Measurements from ENCODE around the gene RAD51B.

Gene RAD51B

GRCh38 chr14:68669603-68670358 is 850.2 kb downstream of the RAD51B start:
- DNase-seq = no peak

GRCh38 chr14:68670359-68670715 is 850.8 kb downstream of the RAD51B start:
- no peak for DNase-seq

- no peak for DNase-seq
Observed at GRCh38 chr14:68671909-68672308, 852.3 kb downstream of the RAD51B start.

GRCh38 chr14:68672609-68673285 is 853.2 kb downstream of the RAD51B start:
- no peak for DNase-seq

- DNase-seq = no peak
Observed at GRCh38 chr14:68673464-68673863, 853.9 kb downstream of the RAD51B start.

GRCh38 chr14:68674538-68675232 is 855.1 kb downstream of the RAD51B start:
- no peak for DNase-seq

GRCh38 chr14:68675233-68675577 is 855.6 kb downstream of the RAD51B start:
- DNase-seq = no peak

- no peak for DNase-seq
Observed at GRCh38 chr14:68676511-68676943, 856.9 kb downstream of the RAD51B start.

GRCh38 chr14:68677476-68677875 is 857.9 kb downstream of the RAD51B start:
- no peak for DNase-seq

GRCh38 chr14:68677901-68678300 is 858.3 kb downstream of the RAD51B start:
- DNase-seq = no peak

- no peak for DNase-seq
Observed at GRCh38 chr14:68678471-68678870, 858.9 kb downstream of the RAD51B start.

- DNase-seq = no peak
Observed at GRCh38 chr14:68679301-68679700, 859.7 kb downstream of the RAD51B start.

GRCh38 chr14:68679746-68680467 is 860.3 kb downstream of the RAD51B start:
- DNase-seq = no peak

GRCh38 chr14:68680541-68681051 is 861.0 kb downstream of the RAD51B start:
- no peak for DNase-seq

- no peak for DNase-seq
Observed at GRCh38 chr14:68681256-68682011, 861.9 kb downstream of the RAD51B start.

GRCh38 chr14:68682166-68683103 is 862.9 kb downstream of the RAD51B start:
- peak; percentile 41 for DNase-seq

GRCh38 chr14:68683326-68683725 is 863.7 kb downstream of the RAD51B start:
- DNase-seq = no peak

- no peak for DNase-seq
Observed at GRCh38 chr14:68684466-68685418, 865.2 kb downstream of the RAD51B start.

GRCh38 chr14:68685419-68686204 is 866.0 kb downstream of the RAD51B start:
- peak; percentile 85 for DNase-seq
